Mesenchymal stem cell (in vitro differentiated cells and primary cell): ENCODE data around the gene TAOK3.

Source experiments
- DNase-seq: peaks from one replicate; pipeline ENCODE4 v3.0.0-alpha.2; 2013
- H2AFZ ChIP-seq: one replicate; pipeline ENCODE4 v1.6.1; 2013; ENCODE audit warnings: low read depth, mild to moderate bottlenecking, control low read depth, inconsistent platforms, low read length, moderate library complexity
- H2AK5ac ChIP-seq: 2 replicates; pipeline ENCODE4 v1.6.1; 2013; ENCODE audit warnings: low read length, moderate library complexity, mild to moderate bottlenecking, inconsistent platforms; ENCODE audit not compliant: severe bottlenecking
- H2BK120ac ChIP-seq: one replicate; pipeline ENCODE4 v1.6.1; 2013; ENCODE audit warnings: low read depth, mild to moderate bottlenecking, inconsistent platforms, low read length, moderate library complexity
- H2BK12ac ChIP-seq, 2 experiments: one replicate each; pipeline ENCODE4 v1.6.1; 2013; ENCODE audit warnings: inconsistent platforms in 2 of 2, low read length in 2 of 2, mild to moderate bottlenecking in 2 of 2, moderate library complexity in 2 of 2, control low read depth in 1 of 2
- H2BK15ac ChIP-seq: one replicate; pipeline ENCODE4 v1.6.1; 2013; ENCODE audit warnings: mild to moderate bottlenecking, low read depth, inconsistent platforms; ENCODE audit not compliant: poor library complexity, severe bottlenecking
- H2BK5ac ChIP-seq: 2 replicates; pipeline ENCODE4 v1.6.1; 2013; ENCODE audit warnings: low read depth, mild to moderate bottlenecking, low read length, control low read depth, inconsistent platforms; ENCODE audit not compliant: poor library complexity, severe bottlenecking
- H3K14ac ChIP-seq, 2 experiments: one replicate each; pipeline ENCODE4 v1.6.1; 2013; ENCODE audit warnings: inconsistent platforms in 2 of 2, low read length in 2 of 2, control low read depth in 1 of 2, mild to moderate bottlenecking in 1 of 2, moderate library complexity in 1 of 2
- H3K18ac ChIP-seq, 2 experiments: one replicate each; pipeline ENCODE4 v1.6.1; 2013; ENCODE audit warnings: inconsistent platforms in 2 of 2, low read length in 2 of 2, control low read depth in 1 of 2, low read depth in 1 of 2, mild to moderate bottlenecking in 1 of 2
- H3K23ac ChIP-seq, 2 experiments: one replicate each; pipeline ENCODE4 v1.6.1; 2013; ENCODE audit warnings: inconsistent platforms in 2 of 2, low read length in 2 of 2, mild to moderate bottlenecking in 2 of 2, moderate library complexity in 2 of 2, control low read depth in 1 of 2
- H3K27ac ChIP-seq: 2 replicates; pipeline ENCODE4 v1.5.1; 2013; ENCODE audit warnings: mild to moderate bottlenecking, moderate library complexity, low read length, control low read depth, inconsistent platforms; ENCODE audit not compliant: poor library complexity, severe bottlenecking
- H3K27me3 ChIP-seq, 2 experiments: 2 replicates each; pipeline versions ENCODE4 v1.6.1 to v1.7.0; 2013; ENCODE audit warnings: low read length in 2 of 2, mild to moderate bottlenecking in 2 of 2, moderate library complexity in 2 of 2, control low read depth in 1 of 2, inconsistent platforms in 1 of 2; ENCODE audit not compliant: control insufficient read depth in 1 of 2, insufficient read depth in 1 of 2
- H3K36me3 ChIP-seq, 2 experiments: 2 replicates each; pipeline versions ENCODE4 v1.6.1 to v1.7.0; 2013; ENCODE audit warnings: low read length in 2 of 2, control low read depth in 1 of 2, inconsistent platforms in 1 of 2, low read depth in 1 of 2, mild to moderate bottlenecking in 1 of 2; ENCODE audit not compliant: insufficient read depth in 2 of 2, control insufficient read depth in 1 of 2
- H3K4ac ChIP-seq, 2 experiments: one replicate each; pipeline ENCODE4 v1.6.1; 2013; ENCODE audit warnings: inconsistent platforms in 2 of 2, low read length in 2 of 2, mild to moderate bottlenecking in 2 of 2, moderate library complexity in 2 of 2, control low read depth in 1 of 2, low read depth in 1 of 2
- H3K4me1 ChIP-seq: 2 replicates; pipeline ENCODE4 v1.6.1; 2013; ENCODE audit warnings: low read depth, low read length, control low read depth; ENCODE audit not compliant: control insufficient read depth, insufficient read depth
- H3K4me2 ChIP-seq: 2 replicates; pipeline ENCODE4 v1.6.1; 2013; ENCODE audit warnings: low read length, mild to moderate bottlenecking, inconsistent platforms; ENCODE audit not compliant: poor library complexity, severe bottlenecking
- H3K4me3 ChIP-seq, 2 experiments: 2 replicates each; pipeline versions ENCODE4 v1.5.1 to v1.7.0; 2013; ENCODE audit warnings: low read length in 2 of 2, mild to moderate bottlenecking in 2 of 2, control low read depth in 1 of 2, low read depth in 1 of 2; ENCODE audit not compliant: insufficient read depth in 1 of 2
- H3K79me1 ChIP-seq: replicated peaks from 2 replicates; pipeline ENCODE4 v1.6.1; 2013; ENCODE audit warnings: mild to moderate bottlenecking, control low read depth, low read length, inconsistent platforms; ENCODE audit not compliant: poor library complexity, severe bottlenecking
- H3K9ac ChIP-seq: 2 replicates; pipeline ENCODE4 v1.7.0; 2013; ENCODE audit warnings: mild to moderate bottlenecking, low read length, moderate library complexity
- H3K9me3 ChIP-seq: 2 replicates; pipeline ENCODE4 v1.7.0; 2013; ENCODE audit warnings: mild to moderate bottlenecking, low read length; ENCODE audit not compliant: control insufficient read depth
- H4K8ac ChIP-seq: one replicate; pipeline ENCODE4 v1.6.1; 2013; ENCODE audit warnings: inconsistent platforms, mild to moderate bottlenecking, low read length, moderate library complexity
- H4K91ac ChIP-seq: one replicate; pipeline ENCODE4 v1.6.1; 2013; ENCODE audit warnings: mild to moderate bottlenecking, low read length, inconsistent platforms
- WGBS: methylation state at CpG from one replicate; pipeline ENCODE4 v1.1.7; 2013; ENCODE audit warnings: mixed read lengths; 5-methylcytosine and 5-hydroxymethylcytosine counted together

The TAOK3 gene

DNA sequence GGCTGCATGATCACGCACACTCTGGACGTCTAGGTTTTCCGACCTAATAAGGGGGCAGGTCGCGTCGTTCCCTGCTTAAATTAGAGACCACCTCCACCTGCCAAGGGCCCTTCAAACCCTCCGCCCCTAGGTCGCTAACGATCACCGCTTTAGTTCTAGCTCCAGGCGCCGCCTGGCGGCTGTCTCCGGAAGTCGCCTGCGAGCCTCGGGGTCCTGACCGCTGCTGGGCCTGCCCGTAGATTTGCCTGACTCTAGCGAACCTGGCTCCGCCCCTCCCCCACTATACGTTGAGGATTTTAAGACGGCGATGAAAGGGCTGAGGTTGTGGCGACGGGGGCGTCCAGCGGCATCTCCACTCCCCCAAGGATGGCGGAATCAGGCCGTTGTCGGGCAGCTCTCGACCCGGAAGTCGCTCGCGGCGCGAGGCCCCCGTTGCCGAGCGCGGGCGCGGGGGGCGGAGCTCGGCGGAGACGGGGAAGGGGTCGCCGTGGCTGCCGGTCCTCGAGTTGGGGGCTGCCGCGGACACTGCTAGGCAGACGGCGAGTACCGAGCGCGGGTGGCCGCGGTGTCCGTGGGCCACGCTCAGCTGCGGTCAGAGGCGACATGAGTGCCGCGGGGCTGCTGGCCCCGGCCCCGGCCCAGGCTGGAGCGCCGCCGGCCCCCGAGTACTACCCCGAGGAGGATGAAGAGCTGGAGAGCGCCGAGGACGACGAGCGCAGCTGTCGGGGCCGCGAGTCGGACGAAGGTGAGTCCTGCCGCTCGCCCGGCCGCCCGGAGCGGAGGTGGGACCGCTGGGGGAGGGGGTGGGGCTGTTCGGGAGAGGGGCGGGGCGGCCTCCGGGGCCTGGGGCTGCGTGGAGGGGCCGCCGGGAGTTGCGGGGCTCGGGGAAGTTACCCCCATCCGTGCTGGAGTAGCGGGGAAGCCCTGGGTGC lies 3.6 kb upstream of the TAOK3 start, which contains the start of gene SUDS3:
SUDS3 (plus strand) TSS at position 467 of the 932 bp plus-strand sequence; CDS start at position 604, 137 bp downstream.
- Histone ChIP-seq H3K79me1 (peaks cover 29% of the 10 kb centered on the region), H2BK12ac (peak within 1 kb of the TSS in 1 of 2 experiments; percentile 6), H3K4me3 (peak within 1 kb of the TSS; percentile 95 to 99), H2BK15ac (peak within 1 kb of the TSS; percentile 95), H3K23ac (peak within 1 kb of the TSS in 1 of 2 experiments; percentile 47), H3K18ac (peak within 1 kb of the TSS; percentile 90 to 95), H2BK5ac (peak within 1 kb of the TSS; percentile 91), H3K14ac (peak within 1 kb of the TSS in 1 of 2 experiments; percentile 72), H3K4ac (peak within 1 kb of the TSS; percentile 69 to 89), H3K27ac (peak within 1 kb of the TSS; percentile 75), H3K4me1 (peaks cover 2% of the 10 kb centered on the region), H2BK120ac (peak within 1 kb of the TSS; percentile 67), H3K27me3 (no peaks in the 10 kb centered on the region), H2AFZ (peak within 1 kb of the TSS; percentile 49), H3K9me3 (no peaks in the 10 kb centered on the region), H4K8ac (peak within 1 kb of the TSS; percentile 93), H3K9ac (peak within 1 kb of the TSS; percentile 98), H4K91ac (peak within 1 kb of the TSS; percentile 93), H3K4me2 (peak within 1 kb of the TSS; percentile 97), H2AK5ac (no peak within 1 kb of the TSS), H3K36me3 (peaks cover 16 to 18% of the 10 kb centered on the region in 2 experiments)
- WGBS = under 1% methylated on average over 63 of the region's 102 CpGs
- DNase-seq = peak; percentile 78

DNA sequence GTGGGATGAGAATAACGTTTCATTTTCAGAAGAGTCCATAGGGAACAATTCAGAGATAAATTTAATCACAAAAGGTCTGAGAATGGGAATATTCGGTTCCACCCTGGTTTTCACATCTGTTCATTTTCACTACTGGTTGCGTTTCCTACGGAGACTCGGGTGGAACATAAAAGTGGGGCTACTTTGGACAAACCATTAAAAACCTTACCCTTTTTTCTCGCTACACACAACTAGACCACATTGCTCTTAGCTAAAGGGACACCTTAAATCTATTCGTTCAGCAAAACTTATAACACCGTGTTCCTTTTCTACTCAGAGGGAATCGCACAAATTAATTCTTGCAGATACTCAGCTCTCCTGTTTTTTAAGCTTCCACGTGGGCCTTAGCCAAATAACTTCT lies 2.6 kb upstream of the TAOK3 start:
- Histone ChIP-seq H3K23ac (no peak overlapping the region), H2BK12ac (no peak overlapping the region), H4K8ac (no peak overlapping the region), H3K18ac (no peak overlapping the region), H3K4me2 (no peak overlapping the region), H3K14ac (no peak overlapping the region), H3K79me1 (peaks cover 29% of the 10 kb centered on the region), H3K27ac (no peak overlapping the region), H3K9me3 (no peaks in the 10 kb centered on the region), H3K4ac (no peak overlapping the region), H4K91ac (no peak overlapping the region), H2AK5ac (no peak overlapping the region), H2BK15ac (no peak overlapping the region), H3K9ac (peak overlapping the region; percentile 98), H2BK5ac (no peak overlapping the region), H3K27me3 (no peaks in the 10 kb centered on the region), H3K4me3 (peak overlapping the region in 1 of 2 experiments; percentile 99), H2BK120ac (no peak overlapping the region), H2AFZ (no peak overlapping the region), H3K36me3 (peaks cover 10 to 11% of the 10 kb centered on the region in 2 experiments), H3K4me1 (peaks cover 2% of the 10 kb centered on the region)
- WGBS = 87% methylated on average over 10 of the region's 10 CpGs
- no peak for DNase-seq

DNA sequence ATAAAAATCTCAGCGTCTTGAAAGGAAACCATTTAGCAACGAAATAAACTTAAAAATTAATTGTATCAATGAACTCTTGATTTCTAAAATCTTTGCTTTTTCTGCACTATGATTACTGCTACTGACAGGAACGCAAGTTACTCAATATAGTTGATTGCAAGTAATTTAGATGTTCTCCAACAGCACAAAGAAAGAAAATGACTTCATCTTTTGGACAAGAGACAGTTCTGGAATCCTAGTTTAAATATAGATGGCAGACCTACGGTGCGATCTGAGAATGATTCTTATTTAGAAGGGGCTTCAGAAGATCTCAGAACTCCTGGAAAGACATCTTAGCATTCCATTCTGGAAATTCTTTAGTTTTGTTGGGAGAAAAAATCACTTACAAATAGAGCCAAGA lies 2.2 kb upstream of the TAOK3 start:
- H3K4ac ChIP-seq = no peak overlapping the region
- peaks cover 2% of the 10 kb centered on the region for H3K4me1 ChIP-seq
- H4K91ac ChIP-seq = no peak overlapping the region
- H4K8ac ChIP-seq = no peak overlapping the region
- peak overlapping the region in 1 of 2 experiments; percentile 99 for H3K4me3 ChIP-seq
- H2AK5ac ChIP-seq = no peak overlapping the region
- no peak overlapping the region for H3K23ac ChIP-seq
- no peak for DNase-seq
- H2BK15ac ChIP-seq = no peak overlapping the region
- no peak overlapping the region for H2BK120ac ChIP-seq
- no peaks in the 10 kb centered on the region for H3K27me3 ChIP-seq
- no peak overlapping the region for H3K14ac ChIP-seq
- H2BK5ac ChIP-seq = no peak overlapping the region
- H2BK12ac ChIP-seq = no peak overlapping the region
- WGBS = 97% methylated on average over 5 of the region's 5 CpGs
- H3K9me3 ChIP-seq = no peaks in the 10 kb centered on the region
- H3K79me1 ChIP-seq = peaks cover 28% of the 10 kb centered on the region
- H3K36me3 ChIP-seq = peaks cover 7 to 10% of the 10 kb centered on the region in 2 experiments
- no peak overlapping the region for H2AFZ ChIP-seq
- no peak overlapping the region for H3K18ac ChIP-seq
- H3K4me2 ChIP-seq = no peak overlapping the region
- H3K9ac ChIP-seq = peak overlapping the region; percentile 98
- no peak overlapping the region for H3K27ac ChIP-seq

DNA sequence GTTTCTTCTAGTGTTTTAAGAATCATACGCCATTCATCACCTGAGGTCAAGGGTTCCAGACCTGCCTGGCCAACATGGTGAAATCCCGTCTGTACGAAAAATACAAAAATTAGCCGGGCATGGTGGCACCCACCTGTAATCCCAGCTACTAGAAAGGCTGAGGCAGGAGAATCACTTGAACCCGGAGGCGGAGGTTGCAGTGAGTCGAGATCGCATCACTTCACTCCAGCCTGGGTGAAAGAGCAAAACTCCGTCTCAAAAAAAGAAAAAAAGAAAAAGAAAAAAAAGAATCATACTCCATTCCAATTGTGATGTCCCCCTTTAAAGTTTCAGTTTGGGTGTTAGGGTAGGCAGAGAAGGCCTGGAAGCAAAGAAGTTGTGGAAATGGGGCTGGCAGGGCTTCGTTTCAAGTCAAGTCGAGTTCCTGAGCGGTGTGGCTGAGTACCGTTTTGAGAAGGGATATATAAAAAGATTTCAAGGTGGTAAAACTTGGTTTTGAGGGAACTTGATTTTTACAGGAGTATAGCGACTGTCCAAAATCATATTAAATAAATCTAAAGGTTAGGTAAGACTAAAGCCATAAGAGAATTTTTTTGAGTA lies 1.5 kb upstream of the TAOK3 start:
- Histone ChIP-seq H2AK5ac (no peak overlapping the region), H3K36me3 (peaks cover under 1 to 5% of the 10 kb centered on the region in 2 experiments), H3K18ac (no peak overlapping the region), H3K23ac (no peak overlapping the region), H3K14ac (no peak overlapping the region), H2BK12ac (peak overlapping the region in 1 of 2 experiments; percentile 21), H4K91ac (no peak overlapping the region), H3K4me1 (peaks cover 2% of the 10 kb centered on the region), H3K27me3 (no peaks in the 10 kb centered on the region), H2BK5ac (no peak overlapping the region), H3K9me3 (no peaks in the 10 kb centered on the region), H2AFZ (no peak overlapping the region), H2BK15ac (no peak overlapping the region), H2BK120ac (no peak overlapping the region), H3K4me3 (peak overlapping the region in 1 of 2 experiments; percentile 99), H3K79me1 (peaks cover 22% of the 10 kb centered on the region), H4K8ac (no peak overlapping the region), H3K4me2 (no peak overlapping the region), H3K9ac (peak overlapping the region; percentile 98), H3K4ac (no peak overlapping the region), H3K27ac (no peak overlapping the region)
- DNase-seq = no peak
- 90% methylated on average over 11 of the region's 14 CpGs for WGBS
